PC-3 (cell line): ENCODE results near the gene KLHL28.

Source experiments
- CTCF ChIP-seq: fragments of 300-600 bp; sonication (generic); conservative IDR thresholded peaks from 2 replicates; pipeline ENCODE4 v1.5.1; 2017; ENCODE audit warnings: antibody characterized with exemption, low read depth, mild to moderate bottlenecking, low read length
- EZH2 ChIP-seq: fragments of 300-600 bp; sonication (generic); IDR thresholded peaks from one replicate; pipeline ENCODE4 v1.6.1; 2017; ENCODE audit warnings: antibody characterized with exemption, mild to moderate bottlenecking, low read length; ENCODE audit not compliant: unreplicated experiment
- EZH2phosphoT487 ChIP-seq: fragments of 300-600 bp; sonication (generic); IDR thresholded peaks from 2 replicates; pipeline ENCODE4 v1.6.1; 2018; ENCODE audit warnings: mild to moderate bottlenecking, antibody characterized with exemption, low read length, borderline replicate concordance

GRCh38 chr14:45003924-45004323 is 42.2 kb upstream of the KLHL28 start:
- TF ChIP-seq EZH2 (no peak), CTCF (no peak), EZH2phosphoT487 (no peak)
